NCI-H1092 treated with DMSO at 0.1 percent for 48 hours (cell line): ENCODE results near the gene NAALADL2.
A peak's percentile ranks its signal among the peaks of the same experiment; 100 is the strongest.
"Not testable (repeated sequence)": the region's sequence is repeated elsewhere in the genome, so short reads cannot be mapped to it uniquely, and the experiment has no call there.

Source experiments
- DNase-seq: peaks from one replicate; lab custom pipeline; 2025; lab: John Stamatoyannopoulos, UW

Gene NAALADL2

GRCh38 chr3:175073219-175073905 lies 214.2 kb downstream of the NAALADL2 start:
- DNase-seq = no peak

GRCh38 chr3:175075269-175075668 lies 216.1 kb downstream of the NAALADL2 start:
- DNase-seq = no peak

- DNase-seq = peak; percentile 48
Observed at GRCh38 chr3:175077216-175077615, 218.1 kb downstream of the NAALADL2 start.

- DNase-seq = peak; percentile 87
Observed at GRCh38 chr3:175082631-175083030, 223.5 kb downstream of the NAALADL2 start.

GRCh38 chr3:175087128-175087527 lies 228.0 kb downstream of the NAALADL2 start:
- DNase-seq = not testable (repeated sequence)

- no peak for DNase-seq
Observed at GRCh38 chr3:175088766-175089380, 229.7 kb downstream of the NAALADL2 start.

- no peak for DNase-seq
Observed at GRCh38 chr3:175091426-175092114, 232.4 kb downstream of the NAALADL2 start.

- no peak for DNase-seq
Observed at GRCh38 chr3:175093748-175094147, 234.6 kb downstream of the NAALADL2 start.

GRCh38 chr3:175094344-175094743 lies 235.2 kb downstream of the NAALADL2 start:
- DNase-seq = no peak

GRCh38 chr3:175098644-175099043 lies 239.5 kb downstream of the NAALADL2 start:
- DNase-seq = no peak

GRCh38 chr3:175102161-175102560 lies 243.0 kb downstream of the NAALADL2 start:
- no peak for DNase-seq

GRCh38 chr3:175103298-175103697 lies 244.2 kb downstream of the NAALADL2 start:
- DNase-seq = no peak

GRCh38 chr3:175105066-175105465 lies 245.9 kb downstream of the NAALADL2 start:
- no peak for DNase-seq

GRCh38 chr3:175107231-175107630 lies 248.1 kb downstream of the NAALADL2 start:
- no peak for DNase-seq

GRCh38 chr3:175107995-175108394 lies 248.9 kb downstream of the NAALADL2 start:
- DNase-seq = no peak

- no peak for DNase-seq
Observed at GRCh38 chr3:175108613-175109151, 249.5 kb downstream of the NAALADL2 start.

- no peak for DNase-seq
Observed at GRCh38 chr3:175111036-175111435, 251.9 kb downstream of the NAALADL2 start.

GRCh38 chr3:175118382-175118941 lies 259.3 kb downstream of the NAALADL2 start:
- no peak for DNase-seq

GRCh38 chr3:175121225-175121624 lies 262.1 kb downstream of the NAALADL2 start:
- DNase-seq = no peak

GRCh38 chr3:175127075-175127662 lies 268.0 kb downstream of the NAALADL2 start:
- DNase-seq = no peak

GRCh38 chr3:175129126-175129525 lies 270.0 kb downstream of the NAALADL2 start:
- no peak for DNase-seq

GRCh38 chr3:175129571-175129970 lies 270.4 kb downstream of the NAALADL2 start:
- DNase-seq = no peak
